Endometrium (tissue), 2 donors: ENCODE results near the gene NAALAD2.
"Not testable (repeated sequence)": the region's sequence is repeated elsewhere in the genome, so short reads cannot be mapped to it uniquely, and the experiment has no call there.

ENCODE experiments used
- FAIRE-seq: peaks from 2 replicates; lab custom pipeline; 2012; peaks lifted over from hg19 to GRCh38; lab: Jason Lieb, UNC
- donor health status: control.
- donor health status: control.

The NAALAD2 gene

GRCh38 chr11:90192869-90193582 lies 58.6 kb downstream of the NAALAD2 start:
- FAIRE-seq = no peak

GRCh38 chr11:90197377-90197776 lies 62.9 kb downstream of the NAALAD2 start:
- FAIRE-seq = no peak

- FAIRE-seq = no peak
Observed at GRCh38 chr11:90202342-90202741, 67.9 kb downstream of the NAALAD2 start.

GRCh38 chr11:90204407-90204806 lies 69.9 kb downstream of the NAALAD2 start:
- no peak for FAIRE-seq

GRCh38 chr11:90204832-90205646 lies 70.6 kb downstream of the NAALAD2 start:
- FAIRE-seq = peak; percentile 68

GRCh38 chr11:90207992-90208391 lies 73.5 kb downstream of the NAALAD2 start:
- not testable (repeated sequence) for FAIRE-seq

- no peak for FAIRE-seq
Observed at GRCh38 chr11:90208857-90209256, 74.4 kb downstream of the NAALAD2 start.

GRCh38 chr11:90213322-90213721 lies 78.9 kb downstream of the NAALAD2 start:
- FAIRE-seq = no peak

GRCh38 chr11:90216611-90217010 lies 82.1 kb downstream of the NAALAD2 start:
- FAIRE-seq = no peak

- no peak for FAIRE-seq
Observed at GRCh38 chr11:90218606-90219005, 84.1 kb downstream of the NAALAD2 start.

GRCh38 chr11:90219438-90219837 lies 85.0 kb downstream of the NAALAD2 start:
- no peak for FAIRE-seq

- no peak for FAIRE-seq
Observed at GRCh38 chr11:90220391-90220790, 85.9 kb downstream of the NAALAD2 start.

- no peak for FAIRE-seq
Observed at GRCh38 chr11:90221803-90222458, 87.5 kb downstream of the NAALAD2 start.

- no peak for FAIRE-seq
Observed at GRCh38 chr11:90222459-90223247, 88.2 kb downstream of the NAALAD2 start, which contains the start of gene CHORDC1. TSS of gene CHORDC1 (minus strand) at chr11:90223049. CDS start at chr11:90222954, 95 bp downstream.

- FAIRE-seq = no peak
Observed at GRCh38 chr11:90223248-90223585, 88.8 kb downstream of the NAALAD2 start.

GRCh38 chr11:90228056-90228455 lies 93.6 kb downstream of the NAALAD2 start:
- FAIRE-seq = no peak

- no peak for FAIRE-seq
Observed at GRCh38 chr11:90229791-90230190, 95.3 kb downstream of the NAALAD2 start.

- no peak for FAIRE-seq
Observed at GRCh38 chr11:90234977-90235376, 100.5 kb downstream of the NAALAD2 start.

- FAIRE-seq = no peak
Observed at GRCh38 chr11:90235526-90235925, 101.1 kb downstream of the NAALAD2 start.

GRCh38 chr11:90237004-90237403 lies 102.5 kb downstream of the NAALAD2 start:
- no peak for FAIRE-seq

GRCh38 chr11:90239967-90240636 lies 105.6 kb downstream of the NAALAD2 start:
- FAIRE-seq = not testable (repeated sequence)

GRCh38 chr11:90241414-90241813 lies 107.0 kb downstream of the NAALAD2 start:
- no peak for FAIRE-seq
